ENCODE results near the gene CNOT6.
"Not testable (repeated sequence)": the region's sequence is repeated elsewhere in the genome, so short reads cannot be mapped to it uniquely, and the experiment has no call there.

Gene CNOT6

DNA sequence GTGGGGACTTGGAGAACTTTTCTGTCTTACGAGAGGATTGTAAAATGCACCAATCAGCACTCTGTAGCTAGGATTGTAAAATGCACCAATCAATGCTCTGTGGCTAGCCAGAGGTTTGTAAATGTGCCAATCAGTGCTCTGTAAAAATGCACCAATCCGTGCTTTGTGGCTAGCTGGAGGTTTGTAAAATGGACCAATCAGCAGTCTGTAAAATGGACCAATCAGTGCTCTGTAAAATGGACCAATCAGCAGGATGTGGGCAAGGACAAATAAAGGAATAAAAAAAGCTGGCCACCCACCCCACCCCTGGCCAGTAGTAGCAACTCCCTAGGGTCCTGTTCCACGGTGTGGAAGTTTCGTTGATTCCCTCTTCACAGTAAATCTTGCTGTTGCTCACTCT, 29.1 kb upstream of the CNOT6 start:
- H3K27me3 ChIP-seq (ENCODE audit: control insufficient read depth in 1 of 2, insufficient read depth in 2 of 2, low read length in 2 of 2); H3K27ac ChIP-seq (ENCODE audit: low read depth, low read length); H3K4me1 ChIP-seq (ENCODE audit: insufficient read depth, low read length); H3K9me3 ChIP-seq (ENCODE audit: low read length); H3K36me3 ChIP-seq (ENCODE audit: insufficient read depth, low read length); H3K9ac ChIP-seq (ENCODE audit: low read length); H3K4me3 ChIP-seq (ENCODE audit: low read depth in 1 of 2, low read length in 2 of 2): not testable (repeated sequence)

DNA sequence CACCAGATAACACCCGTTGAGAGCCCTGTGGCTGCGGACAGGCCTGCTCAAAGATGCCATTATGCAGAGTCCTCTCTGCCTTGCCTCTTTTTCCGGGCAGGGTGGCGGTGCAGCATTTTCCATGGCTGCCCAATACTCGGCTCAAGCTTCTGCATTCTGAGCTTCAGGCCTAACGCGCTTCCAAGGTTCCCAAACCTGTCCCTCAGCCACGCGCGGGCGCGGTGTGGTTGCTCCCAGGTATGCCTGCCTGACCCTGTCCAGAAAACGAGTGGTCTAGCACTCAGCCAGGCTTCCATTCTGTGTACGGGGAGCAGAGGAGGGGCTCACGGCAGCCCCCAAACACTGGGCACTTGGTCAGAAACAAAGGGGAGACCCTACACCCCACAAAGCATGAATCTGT, 27.9 kb upstream of the CNOT6 start:
- Histone ChIP-seq H3K9me3 (ENCODE audit: low read length) (no peaks in the 10 kb centered on the region), H3K9ac (ENCODE audit: low read length) (no peak overlapping the region), H3K4me3 (ENCODE audit: low read depth in 1 of 2, low read length in 2 of 2) (no peak overlapping the region), H3K4me1 (ENCODE audit: insufficient read depth, low read length) (no peaks in the 10 kb centered on the region), H3K36me3 (ENCODE audit: insufficient read depth, low read length) (no peaks in the 10 kb centered on the region), H3K27ac (ENCODE audit: low read depth, low read length) (no peak overlapping the region), H3K27me3 (ENCODE audit: control insufficient read depth in 1 of 2, insufficient read depth in 2 of 2, low read length in 2 of 2) (peaks cover 0 to 5% of the 10 kb centered on the region in 2 donors)

GRCh38 chr5:180467028-180467975, 26.9 kb upstream of the CNOT6 start:
- Histone ChIP-seq H3K9ac (ENCODE audit: low read length) (no peak overlapping the region), H3K27me3 (ENCODE audit: control insufficient read depth in 1 of 2, insufficient read depth in 2 of 2, low read length in 2 of 2) (peaks cover 0 to 5% of the 10 kb centered on the region in 2 donors), H3K9me3 (ENCODE audit: low read length) (no peaks in the 10 kb centered on the region), H3K4me1 (ENCODE audit: insufficient read depth, low read length) (no peaks in the 10 kb centered on the region), H3K36me3 (ENCODE audit: insufficient read depth, low read length) (no peaks in the 10 kb centered on the region), H3K4me3 (ENCODE audit: low read depth in 1 of 2, low read length in 2 of 2) (no peak overlapping the region), H3K27ac (ENCODE audit: low read depth, low read length) (no peak overlapping the region)

DNA sequence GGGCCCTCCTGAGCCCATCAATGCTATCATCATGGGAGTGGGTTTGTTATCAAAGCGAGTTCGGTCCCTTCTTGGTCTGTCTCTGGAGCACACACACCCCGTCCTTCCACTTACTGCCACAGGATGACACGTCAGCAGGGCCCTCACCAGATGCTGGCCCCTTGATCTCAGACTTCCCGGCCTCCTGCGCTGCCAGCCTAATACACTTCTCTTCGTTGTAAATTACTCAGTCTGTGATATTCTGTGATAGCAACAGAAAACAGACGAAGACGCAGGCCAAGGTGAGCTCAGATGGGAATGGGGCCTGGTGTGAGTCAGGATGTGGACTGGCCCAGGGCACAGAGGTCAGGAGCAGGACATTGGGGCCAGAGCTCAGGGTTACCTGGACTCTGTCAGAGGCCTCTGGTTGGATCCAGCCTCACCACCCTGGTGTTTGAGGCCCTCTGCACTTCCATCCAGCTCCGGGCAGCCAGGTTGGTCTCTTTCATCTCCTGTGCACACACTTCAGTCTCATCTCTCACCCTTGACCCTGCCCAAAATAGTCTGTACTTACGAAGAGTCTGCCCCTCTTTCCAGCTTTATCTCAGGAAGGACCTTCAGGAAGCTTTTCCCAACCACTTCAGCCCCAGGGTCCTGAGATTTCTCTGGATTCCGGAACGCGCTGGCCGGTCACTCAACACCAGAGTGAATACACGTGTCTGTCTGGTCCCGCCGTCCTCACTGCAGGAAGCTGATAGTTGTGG, 26.0 kb upstream of the CNOT6 start:
- Histone ChIP-seq H3K9ac (ENCODE audit: low read length) (no peak overlapping the region), H3K27me3 (ENCODE audit: control insufficient read depth in 1 of 2, insufficient read depth in 2 of 2, low read length in 2 of 2) (peaks cover 0 to 5% of the 10 kb centered on the region in 2 donors), H3K4me1 (ENCODE audit: insufficient read depth, low read length) (no peaks in the 10 kb centered on the region), H3K36me3 (ENCODE audit: insufficient read depth, low read length) (no peaks in the 10 kb centered on the region), H3K4me3 (ENCODE audit: low read depth in 1 of 2, low read length in 2 of 2) (no peak overlapping the region), H3K27ac (ENCODE audit: low read depth, low read length) (no peak overlapping the region), H3K9me3 (ENCODE audit: low read length) (no peaks in the 10 kb centered on the region)

- no peaks in the 10 kb centered on the region for H3K4me1 ChIP-seq (ENCODE audit: insufficient read depth, low read length)
- no peaks in the 10 kb centered on the region for H3K9me3 ChIP-seq (ENCODE audit: low read length)
- no peak overlapping the region for H3K4me3 ChIP-seq (ENCODE audit: low read depth in 1 of 2, low read length in 2 of 2)
- no peaks in the 10 kb centered on the region for H3K36me3 ChIP-seq (ENCODE audit: insufficient read depth, low read length)
- no peak overlapping the region for H3K9ac ChIP-seq (ENCODE audit: low read length)
- no peak overlapping the region for H3K27ac ChIP-seq (ENCODE audit: low read depth, low read length)
- peaks cover 0 to 5% of the 10 kb centered on the region in 2 donors for H3K27me3 ChIP-seq (ENCODE audit: control insufficient read depth in 1 of 2, insufficient read depth in 2 of 2, low read length in 2 of 2)
Measured at GRCh38 chr5:180468732-180469585, 25.2 kb upstream of the CNOT6 start.

DNA sequence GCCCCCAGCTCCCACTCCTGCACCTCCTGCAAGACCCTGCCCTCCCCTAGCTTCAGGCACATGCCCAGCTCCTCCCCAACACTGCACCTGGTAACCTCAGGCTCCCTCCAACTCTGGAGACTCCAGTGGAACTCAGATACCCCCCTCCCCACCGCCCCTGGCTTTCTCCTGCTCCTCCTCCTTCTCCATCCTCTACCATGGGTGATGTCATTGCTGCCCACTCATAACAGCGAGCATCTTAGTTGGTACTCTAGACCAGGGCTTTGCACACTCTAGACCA, 24.7 kb upstream of the CNOT6 start:
- H3K27me3 ChIP-seq (ENCODE audit: control insufficient read depth in 1 of 2, insufficient read depth in 2 of 2, low read length in 2 of 2): peaks cover 0 to 5% of the 10 kb centered on the region in 2 donors
- H3K9ac ChIP-seq (ENCODE audit: low read length): no peak overlapping the region
- no peak overlapping the region for H3K4me3 ChIP-seq (ENCODE audit: low read depth in 1 of 2, low read length in 2 of 2)
- no peaks in the 10 kb centered on the region for H3K36me3 ChIP-seq (ENCODE audit: insufficient read depth, low read length)
- no peaks in the 10 kb centered on the region for H3K9me3 ChIP-seq (ENCODE audit: low read length)
- no peak overlapping the region for H3K27ac ChIP-seq (ENCODE audit: low read depth, low read length)
- no peaks in the 10 kb centered on the region for H3K4me1 ChIP-seq (ENCODE audit: insufficient read depth, low read length)

GRCh38 chr5:180469866-180470265, 24.3 kb upstream of the CNOT6 start:
- peaks cover 0 to 5% of the 10 kb centered on the region in 2 donors for H3K27me3 ChIP-seq (ENCODE audit: control insufficient read depth in 1 of 2, insufficient read depth in 2 of 2, low read length in 2 of 2)
- no peak overlapping the region for H3K27ac ChIP-seq (ENCODE audit: low read depth, low read length)
- no peak overlapping the region for H3K9ac ChIP-seq (ENCODE audit: low read length)
- no peaks in the 10 kb centered on the region for H3K9me3 ChIP-seq (ENCODE audit: low read length)
- H3K36me3 ChIP-seq (ENCODE audit: insufficient read depth, low read length): no peaks in the 10 kb centered on the region
- no peaks in the 10 kb centered on the region for H3K4me1 ChIP-seq (ENCODE audit: insufficient read depth, low read length)
- H3K4me3 ChIP-seq (ENCODE audit: low read depth in 1 of 2, low read length in 2 of 2): no peak overlapping the region

GRCh38 chr5:180470361-180470760, 23.8 kb upstream of the CNOT6 start:
- H3K4me1 ChIP-seq (ENCODE audit: insufficient read depth, low read length): no peaks in the 10 kb centered on the region
- no peak overlapping the region for H3K4me3 ChIP-seq (ENCODE audit: low read depth in 1 of 2, low read length in 2 of 2)
- H3K9ac ChIP-seq (ENCODE audit: low read length): no peak overlapping the region
- H3K9me3 ChIP-seq (ENCODE audit: low read length): no peaks in the 10 kb centered on the region
- H3K36me3 ChIP-seq (ENCODE audit: insufficient read depth, low read length): no peaks in the 10 kb centered on the region
- no peak overlapping the region for H3K27ac ChIP-seq (ENCODE audit: low read depth, low read length)
- H3K27me3 ChIP-seq (ENCODE audit: control insufficient read depth in 1 of 2, insufficient read depth in 2 of 2, low read length in 2 of 2): peaks cover 0 to 5% of the 10 kb centered on the region in 2 donors

DNA sequence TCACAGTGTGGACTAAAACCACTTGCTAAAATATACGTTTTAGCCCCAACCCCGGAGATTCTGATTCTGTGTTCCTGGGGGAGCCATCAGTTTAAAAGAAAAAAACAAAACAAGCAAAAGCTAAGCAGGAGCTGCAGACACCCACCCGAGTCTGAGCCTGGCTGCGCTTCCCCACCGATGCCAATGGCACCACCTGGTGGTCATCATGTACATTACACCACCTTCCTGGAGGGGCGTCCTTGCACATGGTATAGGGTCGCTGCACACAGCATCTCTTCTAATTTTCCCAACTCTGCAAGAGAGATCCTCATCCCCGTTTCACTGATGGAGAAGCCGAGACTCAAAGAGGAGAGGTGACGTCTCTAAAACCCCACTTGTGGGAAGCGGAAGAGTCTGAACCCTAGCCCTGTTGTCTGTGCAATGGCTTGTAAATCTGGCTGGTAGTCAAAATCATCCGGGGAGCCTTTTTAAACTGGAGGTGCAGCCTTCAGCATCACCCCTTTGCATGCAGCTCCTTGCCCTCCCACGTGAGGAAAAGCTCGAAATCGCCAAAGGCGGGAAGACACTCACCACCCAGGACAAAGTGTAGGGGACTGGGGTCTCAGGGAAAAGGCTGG, 23.1 kb upstream of the CNOT6 start:
- H3K27me3 ChIP-seq (ENCODE audit: control insufficient read depth in 1 of 2, insufficient read depth in 2 of 2, low read length in 2 of 2): peaks cover 0 to 5% of the 10 kb centered on the region in 2 donors
- H3K9ac ChIP-seq (ENCODE audit: low read length): no peak overlapping the region
- no peaks in the 10 kb centered on the region for H3K36me3 ChIP-seq (ENCODE audit: insufficient read depth, low read length)
- H3K9me3 ChIP-seq (ENCODE audit: low read length): no peaks in the 10 kb centered on the region
- H3K4me1 ChIP-seq (ENCODE audit: insufficient read depth, low read length): no peaks in the 10 kb centered on the region
- no peak overlapping the region for H3K4me3 ChIP-seq (ENCODE audit: low read depth in 1 of 2, low read length in 2 of 2)
- no peak overlapping the region for H3K27ac ChIP-seq (ENCODE audit: low read depth, low read length)

GRCh38 chr5:180471866-180472265, 22.3 kb upstream of the CNOT6 start:
- Histone ChIP-seq H3K27me3 (ENCODE audit: control insufficient read depth in 1 of 2, insufficient read depth in 2 of 2, low read length in 2 of 2) (peaks cover 0 to 5% of the 10 kb centered on the region in 2 donors), H3K36me3 (ENCODE audit: insufficient read depth, low read length) (no peaks in the 10 kb centered on the region), H3K9ac (ENCODE audit: low read length) (no peak overlapping the region), H3K4me3 (ENCODE audit: low read depth in 1 of 2, low read length in 2 of 2) (no peak overlapping the region), H3K4me1 (ENCODE audit: insufficient read depth, low read length) (no peaks in the 10 kb centered on the region), H3K9me3 (ENCODE audit: low read length) (no peaks in the 10 kb centered on the region), H3K27ac (ENCODE audit: low read depth, low read length) (no peak overlapping the region)

GRCh38 chr5:180472269-180472668, 21.9 kb upstream of the CNOT6 start:
- Histone ChIP-seq H3K27me3 (ENCODE audit: control insufficient read depth in 1 of 2, insufficient read depth in 2 of 2, low read length in 2 of 2) (peaks cover 0 to 5% of the 10 kb centered on the region in 2 donors), H3K4me1 (ENCODE audit: insufficient read depth, low read length) (no peaks in the 10 kb centered on the region), H3K9ac (ENCODE audit: low read length) (no peak overlapping the region), H3K27ac (ENCODE audit: low read depth, low read length) (no peak overlapping the region), H3K36me3 (ENCODE audit: insufficient read depth, low read length) (no peaks in the 10 kb centered on the region), H3K9me3 (ENCODE audit: low read length) (no peaks in the 10 kb centered on the region), H3K4me3 (ENCODE audit: low read depth in 1 of 2, low read length in 2 of 2) (no peak overlapping the region)
